Adipocyte (in vitro differentiated cells): Measurements from ENCODE around the gene DEFB115.
"Not testable (repeated sequence)": the region's sequence is repeated elsewhere in the genome, so short reads cannot be mapped to it uniquely, and the experiment has no call there.

ENCODE experiments used
- DNase-seq: peaks from one replicate; pipeline ENCODE4 v3.0.0-alpha.2; 2015; ENCODE audit warnings: low read depth
- H3K27me3 ChIP-seq: replicated peaks from 2 replicates; pipeline ENCODE4 v1.7.0; 2013; ENCODE audit warnings: mild to moderate bottlenecking, low read length, moderate library complexity; ENCODE audit not compliant: control insufficient read depth, insufficient read depth
- H3K36me3 ChIP-seq: 2 replicates; pipeline ENCODE4 v1.7.0; 2013; ENCODE audit warnings: low read length, mild to moderate bottlenecking, moderate library complexity; ENCODE audit not compliant: control insufficient read depth, insufficient read depth, severe bottlenecking
- H3K4me1 ChIP-seq: 2 replicates; pipeline ENCODE4 v1.7.0; 2013; ENCODE audit warnings: mild to moderate bottlenecking, low read length, moderate library complexity; ENCODE audit not compliant: control insufficient read depth, insufficient read depth
- H3K4me3 ChIP-seq: 2 replicates; pipeline ENCODE4 v1.7.0; 2013; ENCODE audit warnings: mild to moderate bottlenecking, low read length, moderate library complexity
- H3K9ac ChIP-seq: 2 replicates; pipeline ENCODE4 v1.7.0; 2013; ENCODE audit warnings: mild to moderate bottlenecking, low read length, moderate library complexity
- H3K9me3 ChIP-seq: 2 replicates; pipeline ENCODE4 v1.7.0; 2013; ENCODE audit warnings: mild to moderate bottlenecking, low read length, moderate library complexity; ENCODE audit not compliant: control insufficient read depth

The DEFB115 gene, protein sequence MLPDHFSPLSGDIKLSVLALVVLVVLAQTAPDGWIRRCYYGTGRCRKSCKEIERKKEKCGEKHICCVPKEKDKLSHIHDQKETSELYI

DNA sequence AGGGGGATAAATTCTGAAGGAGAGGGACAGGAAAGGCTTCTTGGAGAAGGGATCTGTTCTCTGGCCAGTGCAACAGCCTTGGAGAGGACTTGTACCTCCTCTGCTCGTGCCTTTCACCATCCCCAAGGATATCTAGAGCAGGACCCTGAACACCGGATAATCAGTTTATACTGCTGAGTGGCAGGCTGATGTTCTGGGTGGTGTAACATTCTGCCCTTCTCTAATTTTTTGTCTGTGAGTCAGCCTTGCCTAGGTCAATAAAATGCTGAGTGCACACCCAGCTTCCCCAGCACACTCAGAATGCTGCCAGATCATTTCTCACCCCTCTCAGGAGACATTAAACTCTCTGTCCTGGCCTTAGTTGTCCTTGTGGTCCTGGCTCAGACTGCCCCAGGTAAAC, at the start of gene DEFB115:
Gene DEFB115 (plus strand): TSS at position 301 of the 400 bp plus-strand sequence. CDS start 0 bp downstream, at position 301.
- no peak within 1 kb of the TSS for H3K4me3 ChIP-seq
- no peaks in the 10 kb centered on the region for H3K4me1 ChIP-seq
- H3K9ac ChIP-seq: no peak within 1 kb of the TSS
- no peak for DNase-seq
- no peaks in the 10 kb centered on the region for H3K9me3 ChIP-seq
- H3K27me3 ChIP-seq: no peaks in the 10 kb centered on the region
- H3K36me3 ChIP-seq: no peaks in the 10 kb centered on the region

DNA sequence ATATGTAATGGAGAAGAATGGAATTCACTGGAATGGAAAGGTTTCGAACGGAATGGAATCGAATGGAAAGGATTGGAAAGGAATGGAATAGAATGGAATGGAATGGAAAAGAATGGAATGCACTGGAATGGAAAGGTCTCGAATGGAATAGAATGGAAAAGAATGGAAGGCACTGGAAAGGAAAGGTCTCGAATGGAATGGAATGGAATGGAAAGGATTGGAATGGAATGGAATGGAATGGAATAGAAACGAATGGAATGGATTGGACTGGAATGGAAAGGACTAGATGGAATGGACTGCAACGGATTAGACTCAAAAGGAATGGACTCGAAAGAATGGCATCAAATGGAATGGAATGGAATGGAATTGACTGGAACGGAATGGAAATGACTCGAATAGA, 20.5 kb upstream of the DEFB115 start:
- no peaks in the 10 kb centered on the region for H3K4me1 ChIP-seq
- DNase-seq: no peak
- peaks cover 25% of the 10 kb centered on the region for H3K9me3 ChIP-seq
- H3K9ac ChIP-seq: no peak overlapping the region
- no peak overlapping the region for H3K4me3 ChIP-seq
- no peaks in the 10 kb centered on the region for H3K36me3 ChIP-seq
- no peaks in the 10 kb centered on the region for H3K27me3 ChIP-seq

DNA sequence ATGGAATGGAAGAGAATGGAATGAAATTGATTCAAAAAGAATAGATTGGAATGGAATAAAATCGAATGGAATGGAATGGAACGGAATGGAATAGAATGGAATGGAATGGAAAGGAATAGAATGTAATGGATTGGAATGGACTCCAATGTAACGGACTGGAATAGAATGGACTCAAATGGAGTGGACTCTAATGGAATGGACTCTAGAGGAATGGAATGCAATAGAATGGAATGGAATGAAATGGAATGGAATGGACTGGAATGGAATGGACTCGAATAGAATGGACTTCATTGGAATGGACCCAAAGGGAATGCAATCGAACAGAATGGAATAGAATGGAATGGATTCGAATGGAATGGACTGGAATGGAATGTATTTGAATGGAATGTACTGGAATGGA, 19.7 kb upstream of the DEFB115 start:
- no peaks in the 10 kb centered on the region for H3K36me3 ChIP-seq
- no peak overlapping the region for H3K9ac ChIP-seq
- peaks cover 25% of the 10 kb centered on the region for H3K9me3 ChIP-seq
- H3K4me1 ChIP-seq: no peaks in the 10 kb centered on the region
- no peaks in the 10 kb centered on the region for H3K27me3 ChIP-seq
- no peak overlapping the region for H3K4me3 ChIP-seq
- DNase-seq: no peak

DNA sequence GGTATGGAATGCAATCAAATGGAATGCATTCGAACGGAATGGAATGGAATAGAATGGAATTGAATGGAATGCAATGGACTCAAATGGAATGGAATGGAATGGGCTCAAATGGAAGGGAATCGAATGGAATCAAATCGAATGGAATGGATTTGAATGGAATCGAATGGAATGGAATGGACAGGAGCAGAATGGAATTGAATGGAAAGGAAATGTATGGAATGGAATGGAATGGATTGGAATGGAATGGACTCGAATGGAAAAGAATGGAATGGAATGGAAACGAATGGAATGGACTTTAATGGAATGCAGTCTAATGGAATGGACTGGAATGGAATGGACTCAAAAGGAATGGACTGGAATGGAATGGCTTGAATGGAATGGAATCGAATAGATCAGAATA, 18.3 kb upstream of the DEFB115 start:
- no peak for DNase-seq
- no peaks in the 10 kb centered on the region for H3K36me3 ChIP-seq
- H3K4me3 ChIP-seq: no peak overlapping the region
- H3K9me3 ChIP-seq: peaks cover 31% of the 10 kb centered on the region
- H3K27me3 ChIP-seq: no peaks in the 10 kb centered on the region
- H3K9ac ChIP-seq: no peak overlapping the region
- no peaks in the 10 kb centered on the region for H3K4me1 ChIP-seq

DNA sequence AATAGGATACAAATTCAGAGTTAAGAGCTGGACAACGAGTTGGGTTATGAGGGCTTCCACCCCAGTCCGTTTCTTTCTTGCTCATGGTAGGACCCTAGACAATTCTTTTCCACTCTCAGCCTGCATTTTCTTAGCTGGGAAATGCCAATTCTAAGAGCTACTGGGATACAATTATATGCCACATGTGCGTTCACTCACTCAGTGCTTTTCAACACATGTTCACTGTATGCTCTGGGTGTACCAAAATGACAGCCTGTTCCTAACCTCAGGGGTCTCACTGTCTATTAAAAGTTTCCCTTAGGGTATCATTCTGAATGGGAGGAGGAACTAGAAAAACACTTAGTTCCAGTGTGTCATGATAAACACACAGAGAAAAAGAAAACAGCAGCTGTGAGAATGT, 505 bp upstream of the DEFB115 start:
- Histone ChIP-seq H3K9ac (no peak overlapping the region), H3K36me3 (no peaks in the 10 kb centered on the region), H3K4me1 (no peaks in the 10 kb centered on the region), H3K27me3 (no peaks in the 10 kb centered on the region), H3K4me3 (no peak overlapping the region), H3K9me3 (no peaks in the 10 kb centered on the region)
- DNase-seq: no peak

DNA sequence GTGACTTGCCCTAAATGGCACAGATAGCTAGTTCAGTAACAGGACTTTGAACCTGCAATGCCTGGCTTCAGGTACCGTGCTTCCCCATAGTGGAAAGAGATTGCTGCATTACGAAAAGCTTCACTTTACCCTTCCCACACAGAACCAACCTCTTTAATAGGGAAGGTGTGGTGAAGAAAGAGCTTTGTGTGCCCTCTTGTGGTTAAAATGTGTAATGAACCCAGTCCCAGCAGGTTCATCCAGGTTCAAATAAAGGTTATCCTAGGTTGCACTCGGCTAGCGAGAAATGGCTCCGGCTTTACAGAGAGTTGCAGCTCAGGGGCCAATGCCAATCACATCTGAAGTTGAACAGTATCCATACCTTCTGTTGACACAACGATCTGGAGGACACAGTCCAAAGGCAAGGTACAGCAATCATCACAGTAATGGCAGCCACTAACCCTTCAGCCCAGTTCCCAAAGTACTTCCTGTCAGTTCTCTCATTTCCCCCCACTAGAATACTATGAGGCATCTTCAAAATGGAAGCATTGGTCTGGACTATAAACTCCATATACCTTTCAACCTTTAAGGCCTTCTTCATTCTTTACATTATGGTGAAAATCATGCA, 3.0 kb downstream of the DEFB115 start:
- no peaks in the 10 kb centered on the region for H3K27me3 ChIP-seq
- no peak for DNase-seq
- no peak overlapping the region for H3K4me3 ChIP-seq
- H3K9ac ChIP-seq: no peak overlapping the region
- no peaks in the 10 kb centered on the region for H3K36me3 ChIP-seq
- H3K4me1 ChIP-seq: no peaks in the 10 kb centered on the region
- no peaks in the 10 kb centered on the region for H3K9me3 ChIP-seq

DNA sequence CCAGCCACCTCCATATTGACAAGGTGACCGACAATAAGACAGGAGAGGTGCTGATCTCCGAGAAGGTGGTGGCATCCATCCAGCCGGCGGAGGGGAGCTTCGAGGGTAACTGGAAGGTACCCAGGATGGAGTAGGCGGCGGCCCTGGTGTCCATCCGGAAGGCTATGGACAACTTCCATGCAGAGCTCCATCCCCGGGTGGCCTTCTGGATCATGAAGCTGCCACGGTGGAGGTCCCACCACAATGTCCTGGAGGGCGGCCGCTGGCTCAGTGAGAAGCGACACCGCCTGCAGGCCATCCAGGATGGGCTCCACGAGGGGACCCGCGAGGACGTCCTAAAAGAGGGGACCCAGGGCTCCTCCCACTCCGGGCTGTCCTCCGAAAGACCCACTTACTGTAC, 17.0 kb downstream of the DEFB115 start:
- DNase-seq: no peak
- H3K9ac ChIP-seq: no peak overlapping the region
- no peaks in the 10 kb centered on the region for H3K4me1 ChIP-seq
- no peak overlapping the region for H3K4me3 ChIP-seq
- no peaks in the 10 kb centered on the region for H3K27me3 ChIP-seq
- peaks cover 18% of the 10 kb centered on the region for H3K9me3 ChIP-seq
- H3K36me3 ChIP-seq: no peaks in the 10 kb centered on the region

DNA sequence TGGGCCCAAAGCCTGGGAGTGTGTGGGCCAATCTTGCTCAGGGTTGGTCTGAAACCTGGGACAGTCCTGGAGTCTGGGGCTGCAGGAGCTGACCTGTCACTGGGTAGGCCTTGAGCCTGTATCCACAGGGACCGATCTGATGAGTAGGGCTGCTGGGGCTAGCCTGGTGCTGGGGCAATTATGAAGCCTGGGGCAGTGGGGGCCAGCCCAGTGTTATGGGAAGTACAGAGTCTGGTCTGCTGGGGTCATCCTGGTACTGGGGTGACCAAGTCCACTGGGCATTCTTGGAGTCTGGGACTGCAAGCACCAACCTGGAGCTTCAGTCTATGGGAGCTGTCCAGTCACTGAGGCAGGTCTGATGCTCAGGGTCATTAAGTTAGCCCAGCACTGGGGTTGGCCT, 20.7 kb downstream of the DEFB115 start:
- Histone ChIP-seq H3K27me3 (no peaks in the 10 kb centered on the region), H3K9me3 (no peaks in the 10 kb centered on the region), H3K36me3 (no peaks in the 10 kb centered on the region), H3K4me1 (no peaks in the 10 kb centered on the region), H3K9ac (no peak overlapping the region), H3K4me3 (no peak overlapping the region)
- no peak for DNase-seq

DNA sequence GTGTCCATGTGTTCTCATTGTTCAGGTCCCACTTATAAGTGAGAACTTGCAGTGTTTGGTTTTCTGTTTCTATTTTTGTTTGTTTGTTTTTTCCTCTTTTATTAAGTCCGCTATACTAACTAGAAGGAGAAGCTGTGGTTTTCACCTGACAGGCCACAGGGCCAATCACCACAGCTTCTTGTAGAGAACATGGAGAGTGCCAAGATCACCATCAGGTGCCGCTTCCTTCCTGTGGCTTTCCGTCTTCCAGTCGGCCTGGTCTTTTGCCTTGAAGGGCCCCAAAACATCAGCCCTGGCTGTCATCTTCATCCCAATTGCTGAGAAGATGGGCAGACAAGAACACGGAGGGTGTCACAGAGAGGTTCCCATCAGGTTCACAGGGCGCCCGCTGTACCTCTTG, 27.5 kb downstream of the DEFB115 start:
- H3K9me3 ChIP-seq, H3K36me3 ChIP-seq, H3K4me1 ChIP-seq, H3K9ac ChIP-seq, H3K27me3 ChIP-seq, DNase-seq, H3K4me3 ChIP-seq: not testable (repeated sequence)

DNA sequence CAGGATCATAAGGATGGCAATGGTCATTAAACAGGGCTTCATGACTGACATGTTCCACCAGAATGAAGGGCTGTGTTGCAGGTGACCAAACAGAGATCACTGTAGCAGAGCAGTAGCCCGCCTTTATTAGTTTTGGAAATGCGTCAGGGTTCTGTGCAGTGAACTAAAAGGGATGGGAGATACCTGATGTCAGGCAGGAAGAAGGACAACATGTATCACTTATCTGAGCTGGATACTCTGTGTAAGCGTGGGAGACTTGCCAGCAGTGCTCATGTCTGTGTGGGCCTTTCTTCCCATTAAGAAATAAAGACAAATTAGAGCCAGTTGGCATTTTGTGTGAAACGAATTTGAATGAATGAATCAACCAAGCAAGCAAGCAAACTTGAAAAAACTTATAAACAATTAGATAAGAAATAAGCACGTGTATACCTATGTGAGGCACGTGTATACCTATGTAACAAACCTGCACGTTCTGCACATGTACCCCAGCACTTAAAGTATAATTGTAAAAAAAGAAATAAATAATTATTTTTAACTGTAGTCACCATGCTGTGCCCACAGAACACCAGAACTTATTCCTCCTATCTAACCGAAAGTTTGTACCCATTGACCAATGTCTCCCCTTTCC, 51.2 kb downstream of the DEFB115 start, which contains the start of gene DEFB116:
Gene DEFB116 (minus strand): TSS at position 51 of the 628 bp plus-strand sequence. CDS start 0 bp downstream, at position 51.
- H3K4me1 ChIP-seq: no peaks in the 10 kb centered on the region
- H3K9ac ChIP-seq: no peak within 1 kb of the TSS
- H3K9me3 ChIP-seq: peaks cover 6% of the 10 kb centered on the region
- no peaks in the 10 kb centered on the region for H3K27me3 ChIP-seq
- no peaks in the 10 kb centered on the region for H3K36me3 ChIP-seq
- no peak for DNase-seq
- H3K4me3 ChIP-seq: no peak within 1 kb of the TSS
